Activated T-cell treated with anti-CD3 and anti-CD28 coated beads for 1 hour (primary cell): ENCODE data around the gene RALB.
"Not testable (repeated sequence)": the region's sequence is repeated elsewhere in the genome, so short reads cannot be mapped to it uniquely, and the experiment has no call there.

Experiments
- DNase-seq: peaks from one replicate; pipeline ENCODE4 v3.0.0-alpha.2; 2020; ENCODE audit warnings: low read depth

Gene RALB

DNA sequence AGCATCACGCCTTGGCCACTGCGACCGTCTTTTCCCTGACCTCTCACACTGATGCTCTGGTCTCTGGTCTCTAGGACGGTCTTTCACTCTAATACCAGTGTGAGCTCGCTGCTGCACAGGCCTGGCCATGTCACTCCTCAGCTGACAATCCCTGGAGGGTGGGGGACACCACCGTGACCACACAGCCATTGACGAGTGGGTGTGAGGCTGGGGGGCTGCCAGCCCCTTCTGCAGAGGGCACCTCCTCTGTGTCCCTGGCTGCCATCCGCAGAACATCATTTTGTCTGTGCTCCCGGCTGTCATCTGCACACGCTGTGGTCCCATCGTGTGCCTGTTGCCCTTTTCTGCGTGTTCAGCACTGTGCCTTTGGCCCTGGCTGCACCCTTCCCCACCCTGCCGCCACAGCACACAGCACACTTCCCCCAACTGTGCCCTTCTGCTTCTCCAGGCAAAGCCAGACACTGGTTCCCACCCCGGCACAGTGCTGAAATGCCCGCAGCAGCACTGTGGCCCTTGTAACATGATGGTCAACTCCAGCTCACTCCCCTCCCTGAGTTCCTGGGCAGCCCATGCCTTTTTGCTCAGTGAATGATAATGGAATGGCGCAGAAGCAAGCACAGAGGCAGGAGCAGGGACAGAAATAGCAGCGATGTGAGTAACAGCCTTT is 62.8 kb downstream of the RALB start:
- no peak for DNase-seq

DNA sequence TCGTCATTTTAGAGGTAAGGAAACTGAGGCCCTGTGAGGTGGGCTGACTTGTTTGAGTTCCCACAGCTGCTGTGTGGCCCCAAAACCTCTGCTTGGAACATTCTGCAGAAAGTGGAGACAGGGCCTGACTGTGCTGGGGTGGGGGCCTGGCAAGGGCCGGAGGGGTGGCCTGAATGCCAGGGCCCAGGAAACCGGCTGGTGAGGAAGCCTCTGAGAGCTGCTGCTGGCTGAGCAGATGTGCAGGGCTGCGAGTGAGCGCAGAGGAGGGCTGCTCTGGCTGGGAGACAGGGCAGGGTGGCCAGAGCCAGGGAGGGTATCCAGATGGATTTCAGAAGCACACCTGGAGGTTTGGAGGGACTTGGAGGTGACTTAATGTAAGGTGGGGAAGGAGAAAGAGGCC is 63.4 kb downstream of the RALB start:
- DNase-seq, result no peak

DNA sequence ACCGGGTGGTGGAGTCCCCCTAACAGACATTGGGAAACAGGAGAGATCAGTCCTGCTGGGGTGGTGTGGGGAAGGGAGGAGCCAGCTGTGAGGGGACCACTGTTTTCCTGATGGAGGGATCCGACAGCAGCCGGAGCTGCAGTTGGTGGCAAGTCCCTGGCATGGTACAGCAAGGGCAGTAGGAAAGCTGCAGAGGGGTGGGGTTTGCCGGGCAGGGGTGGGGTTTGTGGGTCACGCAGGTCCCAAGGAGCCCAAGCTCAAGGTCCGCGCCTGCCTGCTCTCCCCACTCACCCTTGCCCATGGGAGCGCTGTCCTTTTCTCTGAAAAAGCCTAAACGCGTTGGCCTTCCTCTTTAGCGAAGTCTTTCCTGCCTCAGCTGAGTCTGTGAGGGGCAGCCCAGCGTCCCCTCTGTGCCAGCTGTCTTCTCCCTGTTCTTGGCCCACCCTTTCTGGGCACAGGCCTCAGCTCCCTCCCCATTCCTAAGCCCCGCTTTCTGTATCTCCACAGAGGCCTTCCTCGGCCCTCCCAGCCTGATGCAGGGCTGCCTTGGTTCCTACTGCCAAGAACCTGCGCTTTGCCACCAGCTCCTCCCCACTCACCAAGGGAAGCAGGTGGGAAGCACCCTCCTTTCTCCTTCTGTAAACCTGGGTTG is 64.0 kb downstream of the RALB start:
- DNase-seq, result no peak

DNA sequence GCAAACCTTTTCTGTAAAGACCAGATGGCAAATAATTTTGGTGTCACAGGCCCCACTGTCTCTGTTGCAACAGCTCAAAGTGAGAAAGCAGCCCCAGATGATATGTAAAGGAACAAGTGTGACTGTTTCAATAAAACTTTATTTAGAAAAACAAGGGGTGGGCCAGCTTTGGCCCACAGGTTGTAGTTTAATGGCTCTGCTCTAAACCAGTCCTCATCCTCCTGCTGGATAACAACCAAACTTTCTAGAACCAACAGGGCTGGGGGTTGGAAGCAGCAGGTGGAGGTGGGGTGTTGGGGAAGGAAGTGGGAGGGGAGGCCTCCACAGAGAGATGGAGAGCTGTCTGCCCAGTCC is 64.5 kb downstream of the RALB start:
- no peak for DNase-seq

DNA sequence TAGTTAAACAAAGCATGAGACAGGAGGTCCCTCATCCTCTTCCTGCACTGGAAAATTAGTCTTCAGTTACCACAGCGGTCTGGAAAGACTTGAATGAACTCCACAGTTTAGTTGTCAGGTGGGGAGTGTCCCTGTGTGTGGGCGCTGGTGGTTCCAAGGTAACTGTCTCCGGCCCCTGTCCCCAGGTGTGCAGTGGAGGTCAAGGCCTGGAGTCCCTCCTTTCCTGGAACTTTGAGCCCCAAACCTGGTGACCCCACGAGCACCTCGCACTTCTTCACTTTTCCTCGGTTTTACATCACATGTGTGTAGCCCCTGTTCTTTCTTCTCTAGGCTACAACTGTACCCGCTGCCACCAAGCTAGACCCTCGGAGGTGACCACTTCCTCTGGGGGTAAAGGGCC is 65.3 kb downstream of the RALB start:
- no peak for DNase-seq

DNA sequence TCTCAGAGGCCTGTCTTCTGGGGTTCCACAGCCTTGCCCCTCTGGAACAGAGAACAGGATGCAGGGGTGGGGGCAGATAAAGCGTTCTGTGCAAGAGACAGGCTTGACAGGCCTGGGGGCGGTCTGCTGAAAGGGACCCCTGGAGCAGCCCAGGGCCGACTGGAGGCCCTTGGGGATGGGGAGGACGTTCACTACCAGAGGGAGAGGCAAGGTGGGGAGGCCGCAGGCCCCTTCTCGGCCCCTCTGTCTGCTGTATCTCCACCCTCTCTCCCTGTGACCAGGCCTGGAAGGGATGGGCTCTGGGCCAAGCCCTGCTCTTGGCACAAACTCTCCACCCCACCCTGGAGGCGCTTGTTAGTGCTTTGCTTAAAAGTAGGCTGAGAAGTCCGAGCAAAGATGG is 66.0 kb downstream of the RALB start:
- no peak for DNase-seq

DNA sequence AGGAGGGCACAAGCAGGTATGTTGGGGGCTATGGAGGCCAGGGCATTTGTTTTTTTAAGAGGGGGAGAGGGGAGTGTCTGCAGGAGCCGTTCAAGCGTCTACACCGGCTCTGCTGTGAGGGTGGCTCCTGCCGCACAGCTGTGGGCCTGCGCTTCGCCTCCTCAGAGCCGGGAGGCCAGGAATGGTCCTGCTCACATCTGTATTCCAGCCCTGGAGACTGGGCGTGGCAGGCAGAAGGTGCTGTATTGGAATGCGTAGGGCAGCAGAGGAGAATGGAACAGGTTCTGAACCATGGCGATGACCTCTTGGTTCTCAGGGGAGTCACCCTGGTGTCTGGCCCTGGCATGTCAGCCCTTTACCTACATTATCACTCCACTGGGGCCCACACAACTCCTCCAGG is 66.5 kb downstream of the RALB start:
- DNase-seq, result no peak

DNA sequence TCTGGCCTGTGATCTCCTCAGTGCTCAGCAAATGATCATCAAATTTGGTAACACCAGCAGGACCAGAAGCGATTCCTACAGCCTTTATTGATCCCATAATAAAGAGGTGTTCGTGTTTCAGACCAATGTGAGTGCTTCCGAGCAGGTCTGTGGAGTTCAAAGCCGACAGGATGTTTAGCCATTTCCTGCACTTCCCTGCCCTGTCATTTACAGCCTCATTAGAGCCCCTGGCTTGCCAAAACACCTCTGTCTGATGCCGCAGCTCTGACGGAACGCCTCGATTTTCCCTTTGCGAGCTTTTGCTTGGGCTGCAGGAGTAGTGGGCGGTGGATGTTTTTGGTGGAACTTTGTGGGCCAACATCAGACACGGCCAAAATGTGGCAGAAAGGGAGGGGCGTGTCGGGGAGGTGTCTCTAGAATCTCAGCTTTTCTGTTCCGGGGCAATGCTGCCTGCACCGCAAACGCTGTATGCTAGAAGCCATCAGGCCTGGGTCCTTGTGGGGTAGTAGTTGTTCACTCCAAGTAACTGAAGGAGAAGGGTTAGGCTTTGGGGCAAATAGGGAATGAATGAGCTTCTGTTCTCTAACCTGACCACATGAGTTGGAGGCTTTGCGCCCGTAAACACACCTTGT is 67.2 kb downstream of the RALB start:
- DNase-seq, result no peak

DNA sequence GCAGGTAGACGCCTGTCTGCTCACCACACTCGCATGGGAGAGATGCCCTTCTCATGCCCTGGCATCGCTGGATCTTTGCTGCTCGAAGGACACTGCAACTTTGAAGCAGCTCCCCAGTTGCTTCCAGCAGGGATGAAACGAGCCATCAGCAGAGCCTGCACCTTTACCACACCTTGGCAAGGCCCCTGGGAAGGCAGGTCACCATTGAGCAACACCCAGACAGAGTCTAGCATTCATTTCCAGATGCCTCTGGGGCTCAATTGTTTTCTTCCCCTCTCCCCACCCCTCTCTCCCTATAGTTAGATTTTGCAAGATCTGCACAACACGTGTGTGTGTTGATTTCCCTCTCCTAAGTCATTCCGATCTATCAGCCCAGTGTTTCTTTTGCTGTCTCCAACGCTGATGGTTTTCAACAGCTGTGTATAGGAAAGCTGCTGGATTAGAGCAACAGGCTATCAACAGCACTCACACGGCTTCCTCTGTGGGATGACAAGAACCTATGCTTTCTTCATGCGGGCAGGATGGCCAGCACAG is 67.7 kb downstream of the RALB start:
- no peak for DNase-seq

DNA sequence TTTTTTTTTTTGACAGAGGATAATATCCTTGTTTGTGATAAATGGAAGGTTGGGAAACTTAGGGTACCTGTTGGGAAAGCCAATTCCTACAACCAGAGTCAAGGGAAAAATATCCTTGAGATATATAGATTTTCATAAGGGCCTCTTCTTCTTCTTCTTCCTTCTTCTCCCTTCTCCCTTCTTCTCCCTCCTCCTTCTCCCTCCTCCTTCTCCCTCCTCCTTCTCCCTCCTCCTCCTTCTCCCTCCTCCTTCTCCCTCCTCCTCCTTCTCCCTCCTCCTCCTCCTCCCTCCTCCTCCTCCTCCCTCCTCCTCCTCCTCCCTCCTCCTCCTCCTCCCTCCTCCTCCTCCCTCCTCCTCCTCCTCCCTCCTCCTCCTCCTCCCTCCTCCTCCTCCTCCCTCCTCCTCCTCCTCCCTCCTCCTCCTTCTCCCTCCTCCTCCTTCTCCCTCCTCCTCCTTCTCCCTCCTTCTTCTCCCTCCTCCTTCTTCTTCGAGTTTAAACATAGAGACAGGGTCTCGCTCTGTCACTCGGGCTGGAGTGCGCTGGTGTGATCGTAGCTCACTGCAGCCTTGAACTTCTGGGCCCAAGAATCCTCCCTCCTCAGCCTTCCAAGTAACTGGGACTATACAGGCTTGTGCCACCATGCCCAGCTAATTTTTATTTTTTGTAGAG is 68.4 kb downstream of the RALB start:
- not testable (repeated sequence) for DNase-seq

DNA sequence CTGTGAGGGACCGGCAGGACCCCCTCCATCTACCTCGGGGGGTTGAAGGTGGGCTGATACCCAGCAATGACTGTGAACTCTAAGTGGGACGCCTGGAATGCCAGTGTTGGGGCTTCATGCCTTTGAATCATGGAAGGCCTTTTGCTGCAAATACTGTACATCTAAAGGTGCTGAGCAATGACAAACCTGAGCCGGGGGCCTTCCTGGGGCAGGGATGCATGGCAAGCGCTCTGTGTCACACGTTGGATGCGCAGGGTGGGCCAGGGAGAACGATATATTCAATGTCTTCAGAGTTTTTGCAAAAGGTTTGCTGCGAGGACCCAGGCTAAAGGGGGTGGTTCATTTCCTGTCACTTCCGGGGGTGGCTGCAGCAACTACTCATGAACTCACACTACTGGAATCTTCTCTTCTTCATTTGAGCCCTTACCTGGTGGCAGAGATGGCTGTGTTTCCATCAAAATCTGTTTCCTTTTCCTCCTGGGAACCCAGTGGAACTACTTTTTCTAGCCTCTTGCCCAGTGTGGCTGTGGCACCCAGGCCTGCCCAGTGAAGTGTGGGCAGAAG is 69.2 kb downstream of the RALB start:
- no peak for DNase-seq

DNA sequence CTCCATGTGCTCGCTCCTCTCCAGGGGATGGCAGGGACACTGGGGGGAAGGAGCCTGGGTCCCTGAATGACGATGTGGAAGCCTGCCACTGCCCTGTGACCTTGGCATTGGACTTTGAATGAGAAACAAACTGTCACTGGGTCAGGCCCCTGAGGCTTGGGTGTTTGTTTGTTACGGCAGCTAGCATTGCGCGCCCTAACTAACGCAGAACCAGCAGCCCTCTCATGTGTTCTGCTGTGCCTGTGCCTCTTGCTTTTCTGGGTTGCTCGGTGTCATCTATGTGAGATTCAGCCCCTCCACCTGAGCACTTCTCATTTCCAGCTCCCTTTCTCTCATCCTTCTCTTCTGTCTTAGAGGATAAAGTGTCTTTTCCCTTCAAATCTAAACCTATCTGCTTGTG is 69.7 kb downstream of the RALB start:
- no peak for DNase-seq

DNA sequence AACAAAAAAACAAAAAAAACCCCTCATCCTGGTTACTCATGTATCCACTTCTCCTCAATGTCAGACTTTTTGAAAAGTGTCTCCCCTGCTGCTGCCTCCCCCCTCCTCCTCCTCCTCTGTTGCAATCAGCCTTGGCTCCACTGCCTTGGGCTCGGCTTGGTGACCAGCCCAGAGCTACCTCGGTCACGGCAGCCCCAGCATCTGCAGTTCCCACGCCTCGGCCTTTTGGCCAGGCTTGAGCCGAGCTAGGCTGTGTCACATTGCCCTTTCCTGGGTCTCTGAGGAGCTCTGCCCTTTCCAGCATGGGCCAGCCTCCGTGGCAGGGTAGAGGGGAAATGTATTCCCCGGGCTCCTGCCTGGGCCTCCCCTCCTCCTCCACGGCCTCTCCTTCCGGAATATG is 70.6 kb downstream of the RALB start:
- DNase-seq, result no peak

DNA sequence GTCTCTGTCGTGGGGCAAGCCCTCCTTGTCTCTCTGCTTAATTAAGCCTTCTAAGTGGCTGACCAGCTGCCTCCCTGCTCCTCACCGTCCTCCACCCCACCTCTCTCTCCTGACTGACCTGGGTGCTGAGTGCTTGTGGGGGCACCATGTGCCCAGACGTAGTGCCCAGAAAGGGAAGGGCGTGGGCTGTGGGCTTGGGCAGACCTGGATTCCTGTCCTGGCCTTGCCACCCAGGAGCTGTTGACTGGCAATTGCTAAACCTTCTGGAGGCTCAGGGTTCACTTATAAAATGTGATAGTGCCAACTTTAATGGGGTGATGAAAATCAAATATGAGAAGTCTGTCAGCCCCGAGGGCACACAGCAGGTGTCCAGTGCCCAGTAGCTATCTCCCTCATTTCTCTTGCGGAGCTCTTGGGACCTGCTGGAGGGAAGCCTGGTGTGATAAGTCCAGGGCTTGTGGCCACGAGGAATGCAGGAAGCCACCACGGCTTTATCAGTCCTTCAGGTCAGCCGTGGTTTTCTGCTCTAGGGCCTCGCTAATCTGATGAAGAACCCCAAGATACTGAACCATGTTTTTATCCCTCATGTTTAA is 71.3 kb downstream of the RALB start:
- no peak for DNase-seq

DNA sequence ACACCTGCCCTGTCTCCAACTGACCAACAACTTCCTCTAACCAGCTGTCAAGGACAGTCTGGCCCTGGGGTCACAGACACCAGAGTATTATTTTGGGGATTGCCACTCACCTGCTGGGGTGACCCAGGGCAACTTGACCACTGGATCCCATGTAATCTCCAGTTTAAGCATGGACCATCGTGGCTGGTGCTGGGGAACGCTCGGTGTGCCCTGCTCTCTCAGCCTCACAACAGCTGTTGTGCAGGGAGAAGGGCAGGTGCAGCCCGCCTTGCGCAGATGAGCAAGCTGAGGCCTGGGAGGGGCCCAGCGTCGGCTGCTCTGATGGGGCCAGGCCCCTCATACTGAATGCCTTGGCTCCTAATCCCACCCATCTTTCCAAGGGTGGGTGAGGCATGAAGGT is 72.3 kb downstream of the RALB start:
- no peak for DNase-seq

DNA sequence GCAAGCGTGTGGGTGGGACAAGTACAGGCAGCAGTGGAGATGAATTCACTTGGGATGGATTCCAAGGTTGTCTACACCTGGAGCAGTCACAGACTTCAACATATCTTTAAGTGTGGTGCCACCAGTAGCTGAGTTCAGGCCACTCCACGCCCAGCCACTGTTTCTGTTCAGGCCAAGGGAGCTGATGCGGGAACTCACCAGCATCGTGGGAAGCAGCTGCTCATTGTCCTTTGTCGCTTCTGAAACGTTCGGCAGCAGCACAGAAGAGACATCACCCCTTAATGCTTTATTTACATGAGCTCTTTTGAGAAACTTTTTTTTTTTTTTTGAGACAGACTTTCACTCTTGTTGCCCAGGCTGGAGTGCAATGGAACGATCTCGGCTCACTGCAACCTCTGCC is 73.4 kb downstream of the RALB start:
- DNase-seq, result no peak

DNA sequence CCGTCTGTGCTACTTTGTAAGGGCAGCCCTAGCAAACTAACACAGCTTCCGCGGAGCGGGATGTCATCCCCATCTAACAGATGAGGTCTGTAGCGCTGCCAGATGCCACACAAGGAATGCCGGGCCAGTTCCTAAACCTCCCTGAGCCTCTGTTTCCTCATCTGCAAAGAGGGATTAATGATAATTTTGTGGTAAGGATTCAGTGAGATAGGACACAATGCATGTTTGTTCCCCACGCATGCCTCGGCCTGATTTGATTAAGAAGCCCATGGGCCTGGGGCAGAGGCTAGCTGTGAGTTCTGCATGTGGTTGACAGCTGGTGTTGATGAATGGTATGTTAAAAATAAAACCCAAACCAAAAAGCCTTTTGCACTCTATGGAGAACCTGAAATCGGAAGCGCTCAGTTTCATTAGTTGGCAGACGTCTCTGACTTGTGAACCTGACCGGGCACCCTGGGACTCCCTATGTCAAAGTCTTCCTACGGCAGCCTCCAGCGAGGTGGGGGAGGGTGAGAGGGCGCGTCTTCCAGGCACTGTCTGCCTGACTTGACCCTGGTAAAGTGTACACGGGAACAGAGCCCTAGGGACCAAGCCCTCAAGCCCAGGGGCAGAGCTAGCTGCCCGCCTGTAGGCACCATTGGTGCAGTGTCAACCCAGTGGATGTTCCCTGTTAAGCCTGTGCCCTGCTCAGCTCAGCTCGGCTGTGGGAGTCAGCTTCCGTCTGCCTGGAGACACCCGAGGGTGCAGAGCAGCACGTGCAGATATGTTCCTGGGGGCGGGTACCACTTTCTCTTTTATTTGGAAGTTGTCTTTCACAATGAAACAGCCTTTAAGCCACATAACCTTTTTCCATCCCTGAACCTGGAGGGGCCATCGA is 78.5 kb downstream of the RALB start:
- no peak for DNase-seq

DNA sequence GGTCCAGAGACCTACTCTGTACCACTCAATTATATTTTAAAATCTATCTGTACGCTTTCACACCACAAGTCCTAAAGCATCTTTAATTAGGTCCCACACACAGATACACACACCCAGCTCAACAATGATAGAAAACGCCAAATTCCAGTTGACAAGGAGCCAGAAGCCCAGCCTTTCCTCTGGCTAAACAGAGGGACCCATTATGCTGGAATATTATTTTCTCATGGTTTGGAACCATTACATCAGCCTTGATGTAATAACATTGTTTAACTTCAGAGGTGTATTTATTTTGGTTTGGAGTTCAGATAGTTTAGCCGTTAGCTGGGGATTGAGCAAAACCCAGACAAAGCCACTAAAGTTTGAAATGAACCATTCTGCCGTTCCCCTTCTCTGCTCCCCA is 79.3 kb downstream of the RALB start:
- no peak for DNase-seq

DNA sequence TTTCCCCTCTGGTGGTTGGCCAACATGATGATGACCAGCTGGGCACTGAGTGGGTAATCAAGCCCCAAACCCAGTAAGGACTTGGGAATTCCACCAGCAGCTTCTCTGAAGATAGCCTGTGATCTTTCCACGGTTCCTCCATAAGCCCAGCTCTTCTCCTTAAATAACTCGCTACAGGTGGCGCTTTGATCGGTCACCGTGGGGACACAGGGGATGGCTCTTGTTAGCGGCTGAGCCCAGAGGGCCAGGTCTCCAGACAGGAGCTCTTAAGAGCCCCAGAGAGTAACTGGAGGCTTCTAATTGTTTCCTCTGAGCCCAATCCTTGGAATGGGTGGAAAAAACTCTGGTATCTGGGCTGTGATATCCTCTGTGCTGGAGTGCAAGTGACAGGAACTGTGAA is 79.7 kb downstream of the RALB start:
- DNase-seq, result no peak

DNA sequence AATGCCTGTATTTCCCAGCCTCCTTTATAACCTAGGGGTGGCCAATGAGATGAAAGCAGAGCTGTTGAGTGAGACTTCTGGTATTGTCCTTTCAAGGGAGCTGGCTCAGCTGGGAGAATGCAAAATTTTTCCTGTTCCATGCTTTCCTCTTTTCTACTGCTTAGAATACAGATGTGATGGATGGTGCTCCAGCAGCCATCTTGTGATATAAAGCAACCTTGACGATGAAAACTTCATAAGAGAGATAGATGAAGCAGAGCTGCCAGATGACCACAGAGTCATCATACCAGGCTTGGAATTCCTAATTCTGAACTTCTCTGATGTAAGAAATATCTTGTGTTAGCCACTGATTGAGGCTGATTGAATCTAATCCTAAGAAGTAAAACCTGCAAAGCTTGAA is 81.4 kb downstream of the RALB start:
- no peak for DNase-seq

DNA sequence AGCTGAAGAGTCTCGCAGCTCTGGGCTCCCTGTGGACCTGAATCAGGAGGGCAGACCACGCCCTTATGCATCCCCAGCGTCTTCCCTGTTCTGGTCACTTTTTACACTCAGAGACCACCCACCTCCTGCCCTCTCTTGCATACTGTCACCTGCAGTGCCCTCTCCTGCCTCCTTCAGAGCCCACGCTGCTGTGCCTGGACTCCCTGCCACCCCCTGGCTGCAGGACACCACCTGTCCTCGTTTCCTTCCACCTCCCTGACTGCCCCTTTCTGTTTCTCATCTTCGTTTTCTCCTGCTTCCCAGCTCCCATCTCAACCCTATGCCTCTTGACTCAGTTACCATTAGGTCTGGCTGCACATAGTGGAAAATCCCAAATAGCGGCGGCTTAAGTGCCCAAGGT is 84.1 kb downstream of the RALB start:
- DNase-seq, result no peak
